Adrenal gland (tissue), 12 donors: ENCODE data around the gene HOMER2. TPM values are rescaled to one million over a fixed set of nuclear protein-coding genes. Genes with fewer than 3 reads are reported as not detected.
"Not testable (repeated sequence)": the region's sequence is repeated elsewhere in the genome, so short reads cannot be mapped to it uniquely, and the experiment has no call there.

ENCODE experiments used
- DNase-seq, 7 donors: peaks; one replicate each; pipeline ENCODE4 v3.0.0-alpha.2; 2019 to 2020
- H3K27ac ChIP-seq, 5 donors: fragments of 200-600 bp; sonication (generic) in 4 of 5; 1 replicate in 3 of 5; 2 replicates in 2 of 5; pipeline versions ENCODE4 v1.5.1 to v1.8.0; 2016 to 2020; ENCODE audit warnings: mild to moderate bottlenecking in 1 of 5
- H3K27me3 ChIP-seq: fragments of 200-600 bp; 2 replicates; pipeline ENCODE4 v1.8.0; 2021
- H3K36me3 ChIP-seq, 2 donors: fragments of 200-600 bp; replicated peaks in 1 of 2; 1 replicate in 1 of 2; 2 replicates in 1 of 2; pipeline versions ENCODE4 v1.5.1 to v1.8.0; 2018 to 2022
- H3K4me1 ChIP-seq, 2 donors: fragments of 200-600 bp; replicated peaks in 1 of 2; 1 replicate in 1 of 2; 2 replicates in 1 of 2; pipeline versions ENCODE4 v1.5.1 to v1.8.0; 2018 to 2021
- H3K4me3 ChIP-seq, 4 donors: fragments of 200-600 bp; sonication (generic) in 3 of 4; one replicate each; pipeline ENCODE4 v1.5.1; 2016 to 2018
- H3K9me3 ChIP-seq, 3 donors: fragments of 200-600 bp; sonication (generic) in 1 of 3; replicated peaks in 1 of 3; 1 replicate in 2 of 3; 2 replicates in 1 of 3; pipeline versions ENCODE4 v1.5.1 to v1.8.0; 2016 to 2021
- CTCF ChIP-seq, 6 experiments: fragments of 450-650 bp in 4 of 6; fragments of 200-600 bp in 2 of 6; sonication (generic) in 1 of 6; IDR thresholded peaks; 1 replicate in 5 of 6; 2 replicates in 1 of 6; pipeline versions ENCODE4 v1.5.1 to v1.8.0; 2016 to 2021; ENCODE audit warnings: antibody characterized with exemption in 6 of 6, mild to moderate bottlenecking in 2 of 6, moderate library complexity in 1 of 6
- POLR2A ChIP-seq, 2 donors: fragments of 450-650 bp; IDR thresholded peaks; one replicate each; pipeline ENCODE4 v1.6.1; 2017; ENCODE audit warnings: antibody characterized with exemption in 2 of 2, mild to moderate bottlenecking in 2 of 2, moderate library complexity in 1 of 2
- WGBS, 4 donors: extraction: QIAGEN DNeasy Blood & Tissue Kit in 2 of 4; methylation state at CpG; one replicate each; pipeline versions ENCODE4 v1.1.5 to v1.1.7; 2013 to 2017; 5-methylcytosine and 5-hydroxymethylcytosine counted together
- intact Hi-C, 2 donors: fragments of 100-400 bp; cut with DNase I; formaldehyde crosslinking; loops; one replicate each; pipeline versions ENCODE4 v1.14.1 to v1.15.0; 2022 to 2023
- polyA plus RNA-seq, 3 donors: library from polyadenylated mRNA; stranded (reverse); fragments of 200-250 nt in 2 of 3; fragments of 350-450 nt in 1 of 3; fragmentation: Illumina TruSeq in 1 of 3; extraction: RNeasy Lipid Tissue Mini Kit (QIAGEN cat#74804) in 1 of 3; gene quantifications; one replicate each; pipeline ENCODE4 v1.2.3, GENCODE V29; 2013 to 2014
- total RNA-seq, 9 donors: library from RNA; depleted of rRNA in 4 of 9; stranded (reverse); fragments of >200 nt in 4 of 9; fragments of 120-200 nt in 1 of 9; fragmentation: NEBNext Ultra II Directional in 1 of 9; extraction: Animal tissue kit (Norgen Biotek cat#: 25700) in 1 of 9; gene quantifications; one replicate each; pipeline versions ENCODE4 v1.1.0 to v1.2.4, GENCODE V29; 2013 to 2023
- donor health status: healthy with polysubstance abuse.
- donor health status: Bipolar disorder and iron deficiency.
- donor health status: DM: yes; HTN: yes; CAD: no.
- donor health status: DM: no; HTN: no; CAD: no.
- donor health status: DM: no; HTN: no; CAD: no.
- donor health status: DM: yes; HTN: yes; CAD: no.

The HOMER2 gene
- total and polyA plus RNA-seq, 12 donors = 6.5 to 43.1 (median 23.4) TPM

- 69 to 84% (median 75%) methylated on average over 5 of the region's 5 CpGs for WGBS, 4 donors
- TF ChIP-seq CTCF (IDR thresholded peaks at IDR 0.05) (no peak), POLR2A (IDR thresholded peaks at IDR 0.05) (no peak)
- H3K4me1 ChIP-seq = no peaks in the 10 kb centered on the region
- no peak overlapping the region for H3K27ac ChIP-seq
- no peak for DNase-seq
- H3K9me3 ChIP-seq = no peaks in the 10 kb centered on the region
- no peaks in the 10 kb centered on the region for H3K36me3 ChIP-seq
- no peaks in the 10 kb centered on the region for H3K27me3 ChIP-seq
- no peak overlapping the region for H3K4me3 ChIP-seq
- intact Hi-C loops = no loop called here
Observed at GRCh38 chr15:82944821-82945220, 7.7 kb downstream of the HOMER2 start.

- TF ChIP-seq POLR2A (IDR thresholded peaks at IDR 0.05) (no peak), CTCF (IDR thresholded peaks at IDR 0.05) (no peak)
- intact Hi-C loops = no loop called here
- Histone ChIP-seq H3K4me3 (no peak overlapping the region), H3K27ac (no peak overlapping the region), H3K27me3 (no peaks in the 10 kb centered on the region), H3K4me1 (no peaks in the 10 kb centered on the region), H3K36me3 (no peaks in the 10 kb centered on the region), H3K9me3 (no peaks in the 10 kb centered on the region)
- WGBS, 4 donors = 85 to 97% (median 90%) methylated on average over 5 of the region's 5 CpGs
- no peak for DNase-seq
Observed at GRCh38 chr15:82944056-82944455, 8.5 kb downstream of the HOMER2 start.

- Histone ChIP-seq H3K27ac (no peak overlapping the region), H3K4me3 (no peak overlapping the region), H3K27me3 (no peaks in the 10 kb centered on the region), H3K9me3 (no peaks in the 10 kb centered on the region), H3K36me3 (no peaks in the 10 kb centered on the region), H3K4me1 (no peaks in the 10 kb centered on the region)
- TF ChIP-seq POLR2A (IDR thresholded peaks at IDR 0.05) (no peak), CTCF (IDR thresholded peaks at IDR 0.05) (no peak)
- WGBS, 4 donors = 79 to 92% (median 89%) methylated on average over 3 of the region's 3 CpGs
- no peak for DNase-seq
- intact Hi-C loops = no loop called here
Observed at GRCh38 chr15:82943176-82943575, 9.3 kb downstream of the HOMER2 start.

- H3K27me3 ChIP-seq = no peaks in the 10 kb centered on the region
- no peaks in the 10 kb centered on the region for H3K36me3 ChIP-seq
- 55 to 87% (median 62%) methylated on average over 8 of the region's 8 CpGs for WGBS, 4 donors
- no peaks in the 10 kb centered on the region for H3K4me1 ChIP-seq
- H3K9me3 ChIP-seq = no peaks in the 10 kb centered on the region
- intact Hi-C loops = no loop called here
- H3K4me3 ChIP-seq = no peak overlapping the region
- no peak overlapping the region for H3K27ac ChIP-seq
- DNase-seq = peak in 6 of 7 donors; percentile 65 to 82 (median 72)
- no peak for TF ChIP-seq POLR2A (IDR thresholded peaks at IDR 0.05)
- no peak for TF ChIP-seq CTCF (IDR thresholded peaks at IDR 0.05)
Observed at GRCh38 chr15:82942691-82943090, 9.8 kb downstream of the HOMER2 start.

GRCh38 chr15:82939678-82940077 lies 12.8 kb downstream of the HOMER2 start:
- H3K27me3 ChIP-seq, H3K4me1 ChIP-seq, H3K27ac ChIP-seq, H3K4me3 ChIP-seq, intact Hi-C loops, H3K9me3 ChIP-seq, DNase-seq, H3K36me3 ChIP-seq: not testable (repeated sequence)
- 94 to 99% (median 97%) methylated on average over 6 of the region's 6 CpGs for WGBS, 4 donors
